Measurements from ENCODE around the gene NUBP2.

GRCh38 chr16:1741553-1742165 is 41.1 kb upstream of the NUBP2 start:
- no peak for TF ChIP-seq POLR2AphosphoS5 (IDR thresholded peaks at IDR 0.05)
- TF ChIP-seq POLR2A (IDR thresholded peaks at IDR 0.05) = no peak
- TF ChIP-seq CTCF (IDR thresholded peaks at IDR 0.05) = no peak

Data from breast epithelium (tissue), 3 donors.